Measurements from ENCODE around the gene OSGIN1. TPM values are rescaled to one million over a fixed set of nuclear protein-coding genes. Genes with fewer than 3 reads are reported as not detected.

The OSGIN1 gene
- total and polyA plus RNA-seq, 9 donors: 0.65 to 9.3 (median 5.4) TPM

DNA sequence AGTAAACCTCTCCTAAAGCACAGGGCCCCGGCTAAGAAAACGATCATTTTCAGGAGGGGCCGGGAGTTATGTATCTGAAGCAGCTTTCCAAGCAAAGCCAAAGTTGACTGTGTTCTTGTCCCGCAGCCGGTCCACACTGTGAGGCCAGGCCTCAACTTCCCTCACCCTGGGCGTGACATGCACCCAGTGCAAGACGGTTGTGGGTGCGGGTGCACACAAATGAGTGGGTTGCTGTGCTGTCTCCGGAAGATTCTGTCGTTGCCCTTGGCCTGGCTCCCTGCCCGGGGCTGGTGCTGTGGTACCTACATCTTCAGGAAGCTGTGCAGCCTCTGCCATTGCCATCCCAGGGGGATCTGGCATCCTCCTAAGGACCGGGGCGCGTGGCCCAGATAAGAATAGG lies 37.5 kb upstream of the OSGIN1 start:
- no peaks in the 10 kb centered on the region for H3K4me1 ChIP-seq (ENCODE audit: insufficient read depth)
- TF ChIP-seq POLR2A (IDR thresholded peaks at IDR 0.05) (no peak), EP300 (IDR thresholded peaks at IDR 0.05) (no peak)
- TF ChIP-seq, protein P1, sequence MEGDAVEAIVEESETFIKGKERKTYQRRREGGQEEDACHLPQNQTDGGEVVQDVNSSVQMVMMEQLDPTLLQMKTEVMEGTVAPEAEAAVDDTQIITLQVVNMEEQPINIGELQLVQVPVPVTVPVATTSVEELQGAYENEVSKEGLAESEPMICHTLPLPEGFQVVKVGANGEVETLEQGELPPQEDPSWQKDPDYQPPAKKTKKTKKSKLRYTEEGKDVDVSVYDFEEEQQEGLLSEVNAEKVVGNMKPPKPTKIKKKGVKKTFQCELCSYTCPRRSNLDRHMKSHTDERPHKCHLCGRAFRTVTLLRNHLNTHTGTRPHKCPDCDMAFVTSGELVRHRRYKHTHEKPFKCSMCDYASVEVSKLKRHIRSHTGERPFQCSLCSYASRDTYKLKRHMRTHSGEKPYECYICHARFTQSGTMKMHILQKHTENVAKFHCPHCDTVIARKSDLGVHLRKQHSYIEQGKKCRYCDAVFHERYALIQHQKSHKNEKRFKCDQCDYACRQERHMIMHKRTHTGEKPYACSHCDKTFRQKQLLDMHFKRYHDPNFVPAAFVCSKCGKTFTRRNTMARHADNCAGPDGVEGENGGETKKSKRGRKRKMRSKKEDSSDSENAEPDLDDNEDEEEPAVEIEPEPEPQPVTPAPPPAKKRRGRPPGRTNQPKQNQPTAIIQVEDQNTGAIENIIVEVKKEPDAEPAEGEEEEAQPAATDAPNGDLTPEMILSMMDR (IDR thresholded peaks at IDR 0.05): no peak
- H3K9me3 ChIP-seq: no peaks in the 10 kb centered on the region
- no peaks in the 10 kb centered on the region for H3K27me3 ChIP-seq
- H3K27ac ChIP-seq: no peak overlapping the region
- whole genome bisulfite sequencing, 3 donors: 87 to 92% (median 89%) methylated on average over 13 to 14 of the region's 14 CpGs
- intact Hi-C loops (cut with DNase I): no loop called here
- peaks cover 2% of the 10 kb centered on the region for H3K36me3 ChIP-seq
- no peak overlapping the region for H3K4me3 ChIP-seq
- no peak for DNase-seq

DNA sequence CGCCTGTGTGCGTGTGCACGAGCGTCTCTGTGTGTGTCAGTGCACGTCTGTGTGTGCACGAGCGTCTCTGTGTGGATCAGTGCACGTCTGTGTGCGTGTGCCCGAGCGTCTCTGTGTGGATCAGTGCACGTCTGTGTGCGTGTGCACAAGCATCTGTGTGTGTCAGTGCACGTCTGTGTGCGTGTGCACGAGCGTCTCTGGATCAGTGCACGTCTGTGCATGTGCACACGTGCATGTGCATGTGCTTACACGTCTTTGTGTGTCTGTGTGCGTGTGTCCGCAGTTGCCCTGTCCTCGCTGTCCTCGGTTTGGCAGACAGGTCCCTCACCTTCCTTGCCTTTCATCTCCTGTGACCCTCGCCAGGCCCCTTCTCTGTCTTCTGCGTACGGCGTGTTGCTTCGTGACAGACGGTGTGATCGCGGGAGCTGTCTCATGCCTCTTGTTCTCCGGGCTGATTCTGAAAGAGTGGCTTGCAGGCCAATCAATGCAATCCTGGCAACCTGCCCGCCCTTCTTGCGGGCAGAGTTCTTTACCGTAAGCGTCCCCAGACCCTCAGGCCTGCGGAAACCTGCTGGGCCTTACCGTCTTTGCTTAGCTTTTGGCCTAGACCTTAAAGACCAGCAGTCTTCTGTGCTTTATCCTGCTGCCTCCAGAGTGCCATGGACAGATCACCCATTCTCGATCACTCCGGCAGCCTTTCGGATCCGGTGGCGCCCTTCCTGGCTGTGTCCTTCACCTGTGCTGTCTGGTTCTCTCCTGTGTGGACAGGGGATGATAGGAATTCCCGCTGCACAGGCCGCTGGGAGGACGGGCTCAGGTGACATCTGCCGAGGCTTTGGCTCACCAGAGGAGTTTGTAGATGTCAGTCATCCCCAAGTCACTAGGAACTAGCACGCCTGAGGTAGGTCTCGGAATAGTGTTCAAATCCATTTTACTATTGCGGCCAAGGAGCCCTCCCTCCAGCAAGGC lies 35.6 kb upstream of the OSGIN1 start:
- WGBS, 3 donors: 94 to 96% (median 95%) methylated on average over 51 of the region's 51 CpGs
- intact Hi-C loops (cut with DNase I): no loop called here
- Histone ChIP-seq H3K36me3 (no peaks in the 10 kb centered on the region), H3K27ac (no peak overlapping the region), H3K4me1 (ENCODE audit: insufficient read depth) (no peaks in the 10 kb centered on the region), H3K9me3 (no peaks in the 10 kb centered on the region), H3K27me3 (no peaks in the 10 kb centered on the region), H3K4me3 (no peak overlapping the region)
- DNase-seq: no peak
- TF ChIP-seq, protein P1 (IDR thresholded peaks at IDR 0.05): no peak
- no peak for TF ChIP-seq EP300 (IDR thresholded peaks at IDR 0.05)
- TF ChIP-seq POLR2A (IDR thresholded peaks at IDR 0.05): no peak

DNA sequence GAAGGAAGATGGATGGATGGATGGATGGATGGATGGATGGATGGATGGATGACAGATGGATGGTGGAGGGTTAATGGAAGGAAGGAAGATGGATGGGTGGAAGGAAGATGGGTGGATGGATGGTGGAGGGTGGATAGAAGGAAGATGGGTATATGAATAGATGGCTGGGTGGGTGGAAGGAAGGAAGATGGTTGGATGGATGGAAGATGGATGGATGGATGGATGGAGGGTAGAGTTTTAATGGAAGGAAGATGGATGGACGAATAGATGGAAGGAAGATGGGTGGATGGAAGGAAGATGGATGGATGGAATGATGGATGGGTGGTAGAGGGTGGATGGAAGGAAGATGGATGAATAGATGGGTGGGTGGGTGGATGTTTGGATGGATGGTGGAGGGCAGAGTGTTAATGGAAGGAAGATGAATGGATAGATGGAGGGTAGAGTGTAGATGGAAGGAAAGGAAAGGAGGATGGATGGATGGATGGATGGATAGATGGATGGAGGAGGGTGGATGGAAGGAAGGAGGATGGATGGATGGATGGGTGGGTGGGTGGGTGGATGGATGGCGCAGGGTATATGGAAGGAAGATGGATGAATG lies 32.0 kb upstream of the OSGIN1 start:
- Histone ChIP-seq H3K9me3 (no peaks in the 10 kb centered on the region), H3K27me3 (no peaks in the 10 kb centered on the region), H3K4me3 (no peak overlapping the region), H3K4me1 (ENCODE audit: insufficient read depth) (no peaks in the 10 kb centered on the region), H3K27ac (no peak overlapping the region), H3K36me3 (no peaks in the 10 kb centered on the region)
- no peak for DNase-seq
- WGBS, 3 donors: 94 to 96% (median 95%) methylated on average over 2 of the region's 2 CpGs
- intact Hi-C loops (cut with DNase I): no loop called here
- TF ChIP-seq POLR2A (IDR thresholded peaks at IDR 0.05) (no peak), EP300 (IDR thresholded peaks at IDR 0.05) (no peak)
- TF ChIP-seq, protein P1 (IDR thresholded peaks at IDR 0.05): no peak

DNA sequence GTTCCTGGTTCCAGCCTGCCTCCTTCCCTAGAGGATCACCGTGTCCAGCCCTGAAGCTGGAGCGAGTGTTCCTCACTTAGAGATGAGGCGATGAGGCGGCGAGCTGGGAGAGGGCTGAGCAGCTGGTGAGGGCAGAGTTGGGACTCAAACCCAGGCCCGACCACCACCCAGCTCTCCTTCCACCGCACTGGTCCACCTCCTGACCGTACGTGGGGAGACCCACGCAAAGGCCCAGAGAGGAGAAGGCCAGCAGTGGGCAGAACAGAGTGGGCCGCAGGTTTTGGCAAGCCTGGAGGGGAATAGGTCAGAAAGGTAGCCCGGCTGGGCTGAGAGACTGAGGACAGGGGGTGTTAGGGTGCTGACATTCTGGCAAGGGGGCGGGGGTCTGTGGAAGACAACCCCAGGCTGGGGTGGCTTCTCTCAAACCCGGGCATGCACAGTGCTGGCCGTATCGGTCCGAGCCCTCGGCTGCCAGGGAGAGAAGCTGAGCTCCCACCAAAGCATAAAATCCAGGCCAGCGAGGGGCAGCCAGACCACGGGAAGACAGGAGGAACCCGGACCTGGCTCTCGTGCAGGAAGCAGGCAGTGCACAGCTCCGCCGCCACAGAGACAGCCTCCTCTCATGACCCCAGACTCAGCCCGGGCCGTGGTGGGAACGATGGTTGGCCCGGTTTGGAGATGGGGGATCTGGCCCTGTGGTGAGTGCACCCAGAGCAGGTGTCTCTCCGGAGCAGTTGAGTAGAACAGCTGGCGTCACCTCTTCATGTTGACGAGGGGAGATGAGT lies 29.3 kb upstream of the OSGIN1 start:
- no peak for TF ChIP-seq EP300 (IDR thresholded peaks at IDR 0.05)
- TF ChIP-seq, protein P1 (IDR thresholded peaks at IDR 0.05): no peak
- no peak for TF ChIP-seq POLR2A (IDR thresholded peaks at IDR 0.05)
- no peak overlapping the region for H3K27ac ChIP-seq
- no peaks in the 10 kb centered on the region for H3K36me3 ChIP-seq
- H3K9me3 ChIP-seq: no peaks in the 10 kb centered on the region
- intact Hi-C loops (cut with DNase I): no loop called here
- 80 to 82% (median 81%) methylated on average over 31 of the region's 31 CpGs for WGBS, 3 donors
- no peak for DNase-seq
- H3K4me3 ChIP-seq: no peak overlapping the region
- H3K4me1 ChIP-seq (ENCODE audit: insufficient read depth): no peaks in the 10 kb centered on the region
- H3K27me3 ChIP-seq: no peaks in the 10 kb centered on the region

Measured in ovary (tissue), 9 donors.